HEK293T (cell line): ENCODE data around the gene COL9A3.
A peak's percentile ranks its signal among the peaks of the same experiment; 100 is the strongest.

Experiments
- CTCF ChIA-PET: fragments of 350-600 bp; formaldehyde crosslinking; extraction: SDS; loops from one replicate; lab custom pipeline; 2021; ENCODE audit warnings: antibody characterized with exemption, inconsistent platforms; lab: Yijun Ruan, JAX
- POLR2A ChIA-PET: fragments of 350-600 bp; formaldehyde crosslinking; extraction: SDS; loops from one replicate; lab custom pipeline; 2020; ENCODE audit warnings: antibody characterized with exemption, inconsistent platforms; lab: Yijun Ruan, JAX
- DNase-seq: peaks from one replicate; pipeline ENCODE4 v3.0.0; 2012; ENCODE audit warnings: mixed read lengths; ENCODE audit errors: extremely low spot score
- ARNT ChIP-seq: fragments of 450-650 bp; IDR thresholded peaks from 2 replicates; pipeline ENCODE4 v1.6.1; 2017; ENCODE audit warnings: mild to moderate bottlenecking
- BHLHE40 ChIP-seq: fragments of 450-650 bp; IDR thresholded peaks from 2 replicates; pipeline ENCODE4 v1.6.1; 2016; ENCODE audit warnings: mild to moderate bottlenecking, moderate library complexity, borderline replicate concordance
- CTBP1 ChIP-seq: fragments of 450-650 bp; IDR thresholded peaks from 2 replicates; pipeline ENCODE4 v1.6.1; 2016; ENCODE audit warnings: borderline replicate concordance
- ELF4 ChIP-seq: fragments of 450-650 bp; IDR thresholded peaks from 2 replicates; pipeline ENCODE4 v1.6.1; 2017; ENCODE audit warnings: antibody characterized with exemption
- FOXK2 ChIP-seq: fragments of 450-650 bp; IDR thresholded peaks from 2 replicates; pipeline ENCODE4 v1.6.1; 2016; ENCODE audit warnings: mild to moderate bottlenecking
- FOXM1 ChIP-seq: fragments of 450-650 bp; IDR thresholded peaks from 2 replicates; pipeline ENCODE4 v1.6.1; 2017; ENCODE audit warnings: mild to moderate bottlenecking, borderline replicate concordance
- HDGF ChIP-seq: fragments of 450-650 bp; IDR thresholded peaks from 2 replicates; pipeline ENCODE4 v1.6.1; 2017; ENCODE audit warnings: antibody characterized with exemption, borderline replicate concordance
- L3MBTL2 ChIP-seq: fragments of 450-650 bp; conservative IDR thresholded peaks from 2 replicates; pipeline ENCODE4 v1.6.1; 2016; ENCODE audit warnings: mild to moderate bottlenecking
- NFRKB ChIP-seq: fragments of 450-650 bp; IDR thresholded peaks from 2 replicates; pipeline ENCODE4 v1.6.1; 2016; ENCODE audit warnings: mild to moderate bottlenecking, moderate library complexity
- PKNOX1 ChIP-seq: fragments of 450-650 bp; IDR thresholded peaks from 2 replicates; pipeline ENCODE4 v1.6.1; 2016
- SP1 ChIP-seq: fragments of 450-650 bp; IDR thresholded peaks from 2 replicates; pipeline ENCODE4 v1.6.1; 2017
- TARDBP ChIP-seq: fragments of 450-650 bp; IDR thresholded peaks from 2 replicates; pipeline ENCODE4 v1.6.1; 2016
- ZNF384 ChIP-seq: fragments of 450-650 bp; IDR thresholded peaks from 2 replicates; pipeline ENCODE4 v1.6.1; 2016

Gene COL9A3

DNA sequence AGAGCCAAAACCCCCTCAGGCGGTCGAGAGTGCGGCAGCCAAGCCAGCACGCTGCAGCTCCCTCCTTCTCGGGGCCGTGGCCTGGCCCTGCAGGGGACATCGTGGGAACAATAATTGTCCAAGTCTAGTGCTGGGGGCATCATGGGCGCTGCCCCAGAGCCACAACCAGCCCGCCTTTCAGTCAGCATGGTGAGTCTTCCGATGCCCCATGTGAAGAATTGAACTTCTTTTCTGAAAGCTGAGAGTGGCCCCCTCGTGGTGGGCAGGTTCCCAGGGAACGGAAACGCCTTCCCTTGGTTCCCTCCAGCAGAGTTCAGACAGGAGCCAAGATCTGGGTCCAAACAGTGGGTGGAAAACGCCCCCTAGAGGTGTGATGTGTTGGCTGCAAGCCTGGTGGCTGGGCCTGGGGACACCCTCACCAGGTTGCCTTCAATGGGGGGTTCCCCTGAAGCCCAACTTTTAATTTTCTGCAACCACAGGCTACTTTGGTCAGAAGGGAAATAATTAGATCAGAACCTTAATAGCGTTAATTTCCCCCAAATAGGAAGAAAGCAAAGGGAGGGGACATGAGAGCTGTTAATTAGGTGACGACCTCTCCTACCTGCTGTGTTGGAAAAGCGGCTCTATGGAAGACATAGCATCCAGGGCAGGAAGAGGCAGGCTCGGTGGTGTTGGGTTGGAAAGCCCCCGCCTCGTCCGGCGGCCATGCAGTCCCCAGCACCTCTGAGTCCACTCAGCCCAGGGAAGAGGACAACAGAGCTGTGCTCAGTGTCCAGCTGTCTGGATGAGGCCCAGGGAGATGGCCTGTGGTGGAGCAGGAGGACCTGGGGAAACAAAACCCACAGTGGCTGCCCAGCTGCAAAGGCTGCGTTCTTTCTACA lies 25.3 kb upstream of the COL9A3 start:
- peak; percentile 79 for DNase-seq
- ChIA-PET POLR2A (interaction anchor here (1.0 kb wide), 1 partner anchor 16 kb away, joined by 3 read pairs; no protein-coding TSS in a partner anchor), CTCF (interaction anchor here (0.6 to 1.5 kb wide), 12 partner anchors 9 to 580 kb away, joined by 3 to 5 read pairs (median 4); no protein-coding TSS in a partner anchor)
- TF ChIP-seq ZNF384 (no peak), L3MBTL2 (peak; percentile 82)

- no peak for DNase-seq
- POLR2A ChIA-PET, result interaction anchor here (1.0 kb wide), 1 partner anchor 15 kb away, joined by 3 read pairs; no protein-coding TSS in a partner anchor
- TF ChIP-seq FOXK2, result no peak
- CTCF ChIA-PET, result interaction anchor here (0.9 to 1.5 kb wide), 3 partner anchors 93 to 125 kb away, joined by 3 to 5 read pairs (median 4); no protein-coding TSS in a partner anchor
Observed at GRCh38 chr20:62792182-62792939, 24.5 kb upstream of the COL9A3 start.

DNA sequence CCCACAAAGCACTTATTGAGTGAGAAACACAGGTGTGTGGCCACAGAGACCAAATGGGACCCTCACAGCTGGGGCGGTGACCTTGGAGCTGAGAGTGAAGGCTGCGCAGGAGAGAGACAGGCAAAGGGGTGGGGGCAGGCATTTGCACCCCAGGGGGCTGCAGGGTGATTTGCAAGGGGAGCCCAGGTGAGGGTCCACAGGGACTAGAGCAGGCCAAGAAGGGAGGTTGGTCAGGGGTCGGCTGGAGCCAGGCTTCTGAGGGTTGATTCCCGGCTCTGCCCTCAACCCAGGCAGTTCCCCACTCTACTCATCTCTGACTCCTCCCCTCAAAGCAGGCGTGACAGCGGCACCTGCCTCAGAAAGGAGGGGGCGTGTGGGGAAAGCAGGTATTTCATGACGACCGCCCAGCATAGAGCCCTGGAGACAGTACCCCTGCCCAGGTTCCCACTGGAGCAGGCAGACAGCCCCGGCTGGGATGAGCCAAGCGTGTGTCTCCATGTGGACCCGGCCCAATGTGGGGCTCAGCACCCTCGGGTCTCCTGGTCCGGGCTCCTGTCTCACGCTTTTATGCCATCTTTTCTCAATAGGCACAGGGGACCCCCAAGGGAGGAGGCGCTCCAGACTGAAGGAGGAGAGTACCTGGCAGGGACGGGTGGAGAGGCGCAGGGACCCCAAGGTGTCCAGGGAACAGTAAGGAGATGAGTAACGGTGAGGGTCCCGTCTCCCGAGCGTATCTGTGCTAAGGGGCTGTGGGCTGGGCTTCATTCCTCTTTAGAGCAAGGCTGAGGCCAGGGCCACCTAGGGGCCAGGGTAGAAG lies 23.7 kb upstream of the COL9A3 start:
- POLR2A ChIA-PET, result no interaction called here
- CTCF ChIA-PET, result interaction anchor here (1.3 kb wide), 1 partner anchor 125 kb away, joined by 3 read pairs; no protein-coding TSS in a partner anchor
- DNase-seq, result no peak
- TF ChIP-seq BHLHE40, result no peak
- no peak for TF ChIP-seq ARNT

DNA sequence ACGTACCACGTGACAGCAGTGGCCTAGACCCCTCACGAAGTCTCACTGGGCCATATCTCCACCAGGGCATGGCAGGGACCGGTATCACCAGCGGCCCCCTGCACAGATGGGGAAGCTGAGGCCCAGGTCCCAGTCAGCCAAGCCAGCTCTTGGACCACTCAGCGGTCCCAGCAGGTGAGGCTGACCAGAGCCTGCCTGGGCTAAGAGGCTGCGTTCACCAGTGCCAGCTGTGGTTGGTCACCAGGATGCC lies 23.2 kb upstream of the COL9A3 start:
- POLR2A ChIA-PET, result interaction anchor here (0.8 to 3.1 kb wide), 8 partner anchors 10 to 170 kb away, joined by 3 to 25 read pairs (median 4); partner anchors contain the start of genes OGFR and SLCO4A1
- CTCF ChIA-PET, result no interaction called here
- TF ChIP-seq NFRKB (no peak), ELF4 (no peak), L3MBTL2 (no peak), FOXM1 (no peak), TARDBP (no peak), FOXK2 (no peak), BHLHE40 (no peak), ZNF384 (no peak), CTBP1 (no peak), SP1 (no peak)
- no peak for DNase-seq

- CTCF ChIA-PET, result interaction anchor here (0.6 to 1.2 kb wide), 3 partner anchors 22 to 294 kb away, joined by 3 to 4 read pairs (median 3); no protein-coding TSS in a partner anchor
- TF ChIP-seq SP1 (peak; percentile 99), HDGF (peak; percentile 85; the same call in 1 of the 2 replicates), ELF4 (no peak)
- DNase-seq, result peak; percentile 94
- POLR2A ChIA-PET, result interaction anchor here (0.6 to 3.1 kb wide), 11 partner anchors 10 to 171 kb away, joined by 3 to 25 read pairs (median 3); partner anchors contain the start of genes OGFR and SLCO4A1
Observed at GRCh38 chr20:62794007-62794724, 22.7 kb upstream of the COL9A3 start.

GRCh38 chr20:62795023-62795761 lies 21.7 kb upstream of the COL9A3 start:
- POLR2A ChIA-PET, result interaction anchor here (1.0 to 3.1 kb wide), 15 partner anchors 8 to 172 kb away, joined by 3 to 25 read pairs (median 4); partner anchors contain the start of genes COL9A3, OGFR and SLCO4A1
- CTCF ChIA-PET, result interaction anchor here (1.2 kb wide), 2 partner anchors 13 to 295 kb away, joined by 3 to 4 read pairs; no protein-coding TSS in a partner anchor
- peak; percentile 48 for DNase-seq
- no peak for TF ChIP-seq BHLHE40
- peak; percentile 67 for TF ChIP-seq L3MBTL2
- no peak for TF ChIP-seq PKNOX1
